GM06990 (cell line): ENCODE results near the gene SDK1.

Source experiments
- DNase-seq: peaks from one replicate; pipeline ENCODE4 v3.0.0-alpha.2; 2011; ENCODE audit not compliant: insufficient read length; ENCODE audit errors: extremely low read depth
- H3K27me3 ChIP-seq: replicated peaks from 2 replicates; pipeline ENCODE4 v1.6.0; 2011; ENCODE audit warnings: low read length; ENCODE audit not compliant: control insufficient read depth, insufficient read depth
- H3K36me3 ChIP-seq: 2 replicates; pipeline ENCODE4 v1.5.1; 2011; ENCODE audit warnings: low read length; ENCODE audit not compliant: control insufficient read depth, insufficient read depth
- H3K4me3 ChIP-seq: replicated peaks from 2 replicates; pipeline ENCODE4 v1.5.1; 2011; ENCODE audit warnings: low read depth, mild to moderate bottlenecking, control low read depth, low read length
- CTCF ChIP-seq: IDR thresholded peaks from 2 replicates; pipeline ENCODE4 v1.5.1; 2011; ENCODE audit warnings: low read length, control low read depth, mild to moderate bottlenecking, inconsistent platforms; ENCODE audit not compliant: insufficient read depth, poor library complexity, severe bottlenecking

SDK1 gene

GRCh38 chr7:3866277-3866676 lies 565.2 kb downstream of the SDK1 start:
- Histone ChIP-seq H3K27me3 (no peaks in the 10 kb centered on the region), H3K36me3 (no peaks in the 10 kb centered on the region), H3K4me3 (no peak overlapping the region)
- DNase-seq, result no peak
- TF ChIP-seq CTCF, result no peak

GRCh38 chr7:3867863-3868262 lies 566.8 kb downstream of the SDK1 start:
- no peak for DNase-seq
- no peak for TF ChIP-seq CTCF
- Histone ChIP-seq H3K4me3 (no peak overlapping the region), H3K27me3 (no peaks in the 10 kb centered on the region), H3K36me3 (no peaks in the 10 kb centered on the region)

- Histone ChIP-seq H3K4me3 (no peak overlapping the region), H3K27me3 (no peaks in the 10 kb centered on the region), H3K36me3 (no peaks in the 10 kb centered on the region)
- TF ChIP-seq CTCF, result no peak
- no peak for DNase-seq
These were observed 578.5 kb downstream of the SDK1 start for GRCh38 chr7:3879355-3880075.

GRCh38 chr7:3880228-3880987 lies 579.4 kb downstream of the SDK1 start:
- no peaks in the 10 kb centered on the region for H3K27me3 ChIP-seq
- DNase-seq, result no peak
- TF ChIP-seq CTCF, result no peak
- no peaks in the 10 kb centered on the region for H3K36me3 ChIP-seq
- H3K4me3 ChIP-seq, result no peak overlapping the region

- no peaks in the 10 kb centered on the region for H3K27me3 ChIP-seq
- H3K4me3 ChIP-seq, result no peak overlapping the region
- no peak for DNase-seq
- H3K36me3 ChIP-seq, result no peaks in the 10 kb centered on the region
- no peak for TF ChIP-seq CTCF
These were observed 581.7 kb downstream of the SDK1 start for GRCh38 chr7:3882782-3883181.

- Histone ChIP-seq H3K4me3 (no peak overlapping the region), H3K36me3 (no peaks in the 10 kb centered on the region), H3K27me3 (no peaks in the 10 kb centered on the region)
- TF ChIP-seq CTCF, result no peak
- DNase-seq, result no peak
These were observed 583.5 kb downstream of the SDK1 start for GRCh38 chr7:3884543-3884942.
